Measurements from ENCODE around the gene HMGXB4.

GRCh38 chr22:35257002-35257320, 332 bp upstream of the HMGXB4 start:
- TF ChIP-seq CTCF (IDR thresholded peaks at IDR 0.05; ENCODE audit: insufficient read depth, low read depth, low read length): no peak
- no peak for TF ChIP-seq EZH2 (IDR thresholded peaks at IDR 0.05; ENCODE audit: insufficient read depth, low read length)
